Osteocyte (in vitro differentiated cells): ENCODE measurements around the gene GSG1L. TPM values are rescaled to one million over a fixed set of nuclear protein-coding genes. Genes with fewer than 3 reads are reported as not detected.

Experiments
- DNase-seq: peaks from one replicate; pipeline ENCODE4 v3.0.0; 2021; ENCODE audit warnings: mixed read lengths; ENCODE audit not compliant: unreplicated experiment; ENCODE audit errors: extremely low spot score
- H3K27ac Mint-ChIP-seq: one replicate; pipeline ENCODE4 v1.8.0; 2021; ENCODE audit warnings: mild to moderate bottlenecking, mixed read lengths; ENCODE audit not compliant: unreplicated experiment
- H3K27me3 Mint-ChIP-seq: one replicate; pipeline ENCODE4 v1.8.0; 2021; ENCODE audit warnings: mixed read lengths; ENCODE audit not compliant: unreplicated experiment
- H3K36me3 Mint-ChIP-seq: one replicate; pipeline ENCODE4 v1.8.0; 2021; ENCODE audit warnings: mixed read lengths; ENCODE audit not compliant: unreplicated experiment
- H3K4me1 Mint-ChIP-seq: one replicate; pipeline ENCODE4 v1.8.0; 2021; ENCODE audit warnings: mixed read lengths; ENCODE audit not compliant: unreplicated experiment
- H3K4me3 Mint-ChIP-seq: one replicate; pipeline ENCODE4 v1.8.0; 2021; ENCODE audit warnings: mild to moderate bottlenecking, moderate library complexity, mixed read lengths; ENCODE audit not compliant: unreplicated experiment
- H3K9me3 Mint-ChIP-seq: one replicate; pipeline ENCODE4 v1.8.0; 2021; ENCODE audit warnings: mixed read lengths; ENCODE audit not compliant: unreplicated experiment
- CTCF ChIP-seq: fragments of 200-600 bp; sonication (generic); IDR thresholded peaks from 2 replicates; pipeline ENCODE4 v1.5.0; 2021; ENCODE audit warnings: antibody characterized with exemption, mild to moderate bottlenecking, moderate library complexity
- total RNA-seq: library from RNA; stranded (reverse); gene quantifications from 2 replicates; pipeline ENCODE4 v1.2.1, GENCODE V29; 2021

GSG1L gene
- total RNA-seq, 1 donor from 2014 or later, result not detected

GRCh38 chr16:27859020-27859419 lies 204.5 kb downstream of the GSG1L start:
- Mint-ChIP-seq H3K27ac (no peak overlapping the region), H3K9me3 (peaks cover 16% of the 10 kb centered on the region), H3K4me3 (no peak overlapping the region), H3K4me1 (no peaks in the 10 kb centered on the region), H3K36me3 (no peaks in the 10 kb centered on the region), H3K27me3 (no peaks in the 10 kb centered on the region)
- DNase-seq, result no peak
- no peak for TF ChIP-seq CTCF

- no peaks in the 10 kb centered on the region for H3K36me3 Mint-ChIP-seq
- peaks cover 13% of the 10 kb centered on the region for H3K27me3 Mint-ChIP-seq
- DNase-seq, result no peak
- H3K9me3 Mint-ChIP-seq, result peaks cover 3% of the 10 kb centered on the region
- H3K4me1 Mint-ChIP-seq, result no peaks in the 10 kb centered on the region
- no peak for TF ChIP-seq CTCF
- no peak overlapping the region for H3K27ac Mint-ChIP-seq
- no peak overlapping the region for H3K4me3 Mint-ChIP-seq
Observed at GRCh38 chr16:27853651-27854050, 209.9 kb downstream of the GSG1L start.

- peaks cover 13% of the 10 kb centered on the region for H3K27me3 Mint-ChIP-seq
- H3K36me3 Mint-ChIP-seq, result no peaks in the 10 kb centered on the region
- no peak overlapping the region for H3K4me3 Mint-ChIP-seq
- DNase-seq, result no peak
- no peak overlapping the region for H3K27ac Mint-ChIP-seq
- TF ChIP-seq CTCF, result no peak
- no peaks in the 10 kb centered on the region for H3K9me3 Mint-ChIP-seq
- H3K4me1 Mint-ChIP-seq, result no peaks in the 10 kb centered on the region
Observed at GRCh38 chr16:27853101-27853500, 210.4 kb downstream of the GSG1L start.

GRCh38 chr16:27852681-27853080 lies 210.8 kb downstream of the GSG1L start:
- no peak for TF ChIP-seq CTCF
- Mint-ChIP-seq H3K27ac (no peak overlapping the region), H3K36me3 (no peaks in the 10 kb centered on the region), H3K9me3 (no peaks in the 10 kb centered on the region), H3K4me1 (no peaks in the 10 kb centered on the region), H3K27me3 (peaks cover 13% of the 10 kb centered on the region), H3K4me3 (no peak overlapping the region)
- DNase-seq, result no peak

- no peak overlapping the region for H3K4me3 Mint-ChIP-seq
- TF ChIP-seq CTCF, result no peak
- H3K4me1 Mint-ChIP-seq, result no peaks in the 10 kb centered on the region
- H3K36me3 Mint-ChIP-seq, result no peaks in the 10 kb centered on the region
- H3K27me3 Mint-ChIP-seq, result peaks cover 13% of the 10 kb centered on the region
- no peak overlapping the region for H3K27ac Mint-ChIP-seq
- H3K9me3 Mint-ChIP-seq, result no peaks in the 10 kb centered on the region
- DNase-seq, result no peak
Observed at GRCh38 chr16:27852116-27852515, 211.4 kb downstream of the GSG1L start.
